HepG2 (cell line): ENCODE results near the gene ELP5. TPM values are rescaled to one million over a fixed set of nuclear protein-coding genes. Genes with fewer than 3 reads are reported as not detected.

Experiments used
- CC2D1A ChIP-seq: sonication (generic); formaldehyde crosslinking; IDR thresholded peaks from 2 replicates; pipeline ENCODE4 v1.8.1; 2023; ENCODE audit warnings: mild to moderate bottlenecking, missing genetic modification reagents
- FOXK2 ChIP-seq: fragments of 450-650 bp; IDR thresholded peaks from 2 replicates; pipeline ENCODE4 v1.6.1; 2016
- HMGXB4 ChIP-seq, 2 experiments: sonication (generic) in 1 of 2; formaldehyde crosslinking in 1 of 2; IDR thresholded peaks; 2 replicates each; pipeline versions ENCODE4 v1.4.0 to v1.6.1; 2018 to 2020; ENCODE audit warnings: missing genetic modification reagents in 2 of 2, borderline replicate concordance in 1 of 2, low read depth in 1 of 2, mild to moderate bottlenecking in 1 of 2, missing biosample characterization in 1 of 2
- KLF12 ChIP-seq: sonication (generic); formaldehyde crosslinking; IDR thresholded peaks from 2 replicates; pipeline ENCODE4 v1.4.0; 2020; ENCODE audit warnings: missing genetic modification reagents, borderline replicate concordance
- KLF16 ChIP-seq, 2 experiments: sonication (generic) in 1 of 2; formaldehyde crosslinking in 1 of 2; IDR thresholded peaks; 2 replicates each; pipeline versions ENCODE4 v1.6.1 to v1.8.0; 2016 to 2023; ENCODE audit warnings: missing genetic modification reagents in 2 of 2, missing compliant biosample characterization in 1 of 2
- MEF2D ChIP-seq: sonication (generic); formaldehyde crosslinking; IDR thresholded peaks from 2 replicates; pipeline ENCODE4 v1.5.1; 2020; ENCODE audit warnings: mild to moderate bottlenecking, missing genetic modification reagents
- MIXL1 ChIP-seq: IDR thresholded peaks from 2 replicates; pipeline ENCODE4 v1.6.1; 2016
- MXD4 ChIP-seq: IDR thresholded peaks from 2 replicates; pipeline ENCODE4 v1.6.1; 2016; ENCODE audit warnings: mild to moderate bottlenecking, missing biosample characterization, missing genetic modification reagents
- MXI1 ChIP-seq: IDR thresholded peaks from 3 replicates; pipeline ENCODE4 v1.6.1; 2012; ENCODE audit warnings: low read depth, low read length, inconsistent platforms, borderline replicate concordance
- NCOA1 ChIP-seq: sonication (generic); formaldehyde crosslinking; IDR thresholded peaks from 2 replicates; pipeline ENCODE4 v1.9.0; 2021; ENCODE audit warnings: missing genetic modification reagents
- NFYC ChIP-seq: IDR thresholded peaks from 2 replicates; pipeline ENCODE4 v1.6.1; 2016; ENCODE audit warnings: missing genetic modification reagents, missing compliant biosample characterization
- PBX2 ChIP-seq: IDR thresholded peaks from 2 replicates; pipeline ENCODE4 v1.6.1; 2016; ENCODE audit warnings: control low read depth
- RORA ChIP-seq: sonication (generic); formaldehyde crosslinking; IDR thresholded peaks from 2 replicates; pipeline ENCODE4 v1.5.0; 2020; ENCODE audit warnings: mild to moderate bottlenecking, missing genetic modification reagents, moderate library complexity
- SPEN ChIP-seq: sonication (generic); formaldehyde crosslinking; IDR thresholded peaks from 2 replicates; pipeline ENCODE4 v1.5.1; 2020; ENCODE audit warnings: low read depth, mild to moderate bottlenecking, missing genetic modification reagents
- ZFP36L1 ChIP-seq: sonication (generic); formaldehyde crosslinking; IDR thresholded peaks from 2 replicates; pipeline ENCODE4 v1.8.0; 2022; ENCODE audit warnings: mild to moderate bottlenecking, missing genetic modification reagents, moderate library complexity
- ZNF451 ChIP-seq: sonication (generic); formaldehyde crosslinking; IDR thresholded peaks from 2 replicates; pipeline ENCODE4 v1.5.0; 2020; ENCODE audit warnings: mild to moderate bottlenecking, missing genetic modification reagents
- ZNF597 ChIP-seq: sonication (generic); formaldehyde crosslinking; IDR thresholded peaks from 2 replicates; pipeline ENCODE4 v1.5.0; 2020; ENCODE audit warnings: missing genetic modification reagents
- ZNF605 ChIP-seq: sonication (generic); formaldehyde crosslinking; IDR thresholded peaks from 2 replicates; pipeline ENCODE4 v1.8.0; 2022; ENCODE audit warnings: mild to moderate bottlenecking, missing genetic modification reagents
- ZNF709 ChIP-seq: sonication (generic); formaldehyde crosslinking; IDR thresholded peaks from 2 replicates; pipeline ENCODE4 v1.5.0; 2020; ENCODE audit warnings: mild to moderate bottlenecking, missing genetic modification reagents
- ZNF841 ChIP-seq: sonication (generic); formaldehyde crosslinking; IDR thresholded peaks from 2 replicates; pipeline ENCODE4 v1.8.1; 2023; ENCODE audit warnings: missing genetic modification reagents, borderline replicate concordance
- ZSCAN22 ChIP-seq: sonication (generic); formaldehyde crosslinking; IDR thresholded peaks from 2 replicates; pipeline ENCODE4 v1.4.0; 2020; ENCODE audit warnings: mild to moderate bottlenecking, missing genetic modification reagents
- polyA plus RNA-seq, 8 experiments: library from polyadenylated mRNA; depleted of rRNA in 3 of 8; stranded (reverse) in 7 of 8; unstranded in 1 of 8; fragments of >200 nt; fragmentation: Illumina TruSeq in 4 of 8; extraction: Trizol in 4 of 8; gene quantifications; 2 replicates each; pipeline versions ENCODE4 v1.2.1 to v1.2.3, GENCODE V29; 2011 to 2016; ENCODE audit warnings: low read depth in 4 of 8, missing spikeins in 1 of 8, mixed read lengths in 1 of 8; ENCODE audit not compliant: insufficient read depth in 1 of 8
- total RNA-seq, 5 experiments: library from RNA; depleted of rRNA; stranded (reverse); fragments of >200 nt; fragmentation: Illumina TruSeq; extraction: Trizol; gene quantifications; 2 replicates each; pipeline ENCODE4 v1.2.3, GENCODE V29; 2016; ENCODE audit warnings: low read depth in 1 of 5
- TF ChIP-seq, protein P1 (sequence below): sonication (generic); formaldehyde crosslinking; IDR thresholded peaks from 2 replicates; pipeline ENCODE4 v1.8.0; 2022; ENCODE audit warnings: mild to moderate bottlenecking, missing genetic modification reagents, borderline replicate concordance
- TF ChIP-seq, protein P2 (sequence below): sonication (generic); formaldehyde crosslinking; conservative IDR thresholded peaks from 2 replicates; pipeline ENCODE4 v1.5.0; 2020; ENCODE audit warnings: missing genetic modification reagents

ELP5 gene
- total and polyA plus RNA-seq, 2 of the 13 experiments (the other 11 are each of a cell fraction or from before 2014, with no cell fraction given): 67.6 to 69.8 TPM

DNA sequence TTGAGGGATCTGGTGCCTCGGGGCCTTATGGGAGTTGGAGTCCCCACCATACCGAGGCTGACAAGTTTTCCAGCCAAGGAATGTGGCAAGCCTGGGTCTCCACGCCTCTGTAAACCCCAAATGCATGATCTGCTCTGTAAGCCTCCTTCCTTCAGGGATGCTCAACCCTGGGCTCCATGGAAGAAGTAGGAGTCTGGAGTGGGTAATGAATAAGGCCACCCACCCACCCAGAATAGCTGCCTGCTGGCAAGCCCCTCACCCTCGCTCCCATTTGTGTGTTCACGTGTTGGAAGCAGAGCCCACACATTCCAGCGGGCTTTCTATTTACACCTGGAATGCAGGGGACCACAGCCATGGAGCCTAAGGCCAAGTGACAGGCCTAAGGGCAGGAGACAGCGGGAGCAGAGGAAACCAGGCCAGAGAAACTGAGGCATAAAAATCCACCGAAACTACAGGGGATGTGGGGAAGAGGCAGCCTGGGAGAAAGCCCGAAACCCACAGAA, 36.8 kb upstream of the ELP5 start (continued):
- TF ChIP-seq HMGXB4 (CRISPR knock-in tag; IDR thresholded peaks at IDR 0.05; ENCODE audit: borderline replicate concordance in 1 of 2, low read depth in 1 of 2) (peak in 1 of 2 experiments; percentile 15; a peak in 2 of 4 replicates), MEF2D (CRISPR knock-in tag) (no peak), ZSCAN22 (CRISPR knock-in tag) (no peak), KLF16 (CRISPR knock-in tag; IDR thresholded peaks at IDR 0.05) (0 out of 4 replicates have a peak, but pooled peaks of 1 of the 2 experiments have one; percentile 13), MXI1 (peak; percentile 23; the same call in 1 of the 3 replicates), KLF12 (no peak), CC2D1A (CRISPR knock-in tag) (no peak), ZNF841 (CRISPR knock-in tag) (no peak), RORA (CRISPR knock-in tag) (no peak), NFYC (CRISPR knock-in tag) (no peak), ZNF605 (CRISPR knock-in tag) (0 out of 2 replicates have a peak, but pooled peaks have one; percentile 4), ZNF709 (CRISPR knock-in tag) (no peak), SPEN (peak; percentile 24; the same call in 1 of the 2 replicates), PBX2 (0 out of 2 replicates have a peak, but pooled peaks have one; percentile 18), ZFP36L1 (CRISPR knock-in tag) (no peak), ZNF597 (peak; percentile 86; the same call in 1 of the 2 replicates), FOXK2 (no peak), MIXL1 (no peak), MXD4 (CRISPR knock-in tag) (0 out of 2 replicates have a peak, but pooled peaks have one; percentile 11), NCOA1 (CRISPR knock-in tag) (no peak), ZNF451 (CRISPR knock-in tag) (no peak)
- TF ChIP-seq, protein P1, sequence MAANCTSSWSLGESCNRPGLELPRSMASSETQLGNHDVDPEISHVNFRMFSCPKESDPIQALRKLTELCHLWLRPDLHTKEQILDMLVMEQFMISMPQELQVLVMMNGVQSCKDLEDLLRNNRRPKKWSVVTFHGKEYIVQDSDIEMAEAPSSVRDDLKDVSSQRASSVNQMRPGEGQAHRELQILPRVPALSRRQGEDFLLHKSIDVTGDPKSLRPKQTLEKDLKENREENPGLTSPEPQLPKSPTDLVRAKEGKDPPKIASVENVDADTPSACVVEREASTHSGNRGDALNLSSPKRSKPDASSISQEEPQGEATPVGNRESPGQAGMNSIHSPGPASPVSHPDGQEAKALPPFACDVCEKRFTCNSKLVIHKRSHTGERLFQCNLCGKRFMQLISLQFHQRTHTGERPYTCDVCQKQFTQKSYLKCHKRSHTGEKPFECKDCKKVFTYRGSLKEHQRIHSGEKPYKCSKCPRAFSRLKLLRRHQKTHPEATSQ (CRISPR knock-in tag): no peak
- TF ChIP-seq, protein P2, sequence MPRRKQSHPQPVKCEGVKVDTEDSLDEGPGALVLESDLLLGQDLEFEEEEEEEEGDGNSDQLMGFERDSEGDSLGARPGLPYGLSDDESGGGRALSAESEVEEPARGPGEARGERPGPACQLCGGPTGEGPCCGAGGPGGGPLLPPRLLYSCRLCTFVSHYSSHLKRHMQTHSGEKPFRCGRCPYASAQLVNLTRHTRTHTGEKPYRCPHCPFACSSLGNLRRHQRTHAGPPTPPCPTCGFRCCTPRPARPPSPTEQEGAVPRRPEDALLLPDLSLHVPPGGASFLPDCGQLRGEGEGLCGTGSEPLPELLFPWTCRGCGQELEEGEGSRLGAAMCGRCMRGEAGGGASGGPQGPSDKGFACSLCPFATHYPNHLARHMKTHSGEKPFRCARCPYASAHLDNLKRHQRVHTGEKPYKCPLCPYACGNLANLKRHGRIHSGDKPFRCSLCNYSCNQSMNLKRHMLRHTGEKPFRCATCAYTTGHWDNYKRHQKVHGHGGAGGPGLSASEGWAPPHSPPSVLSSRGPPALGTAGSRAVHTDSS: peak; percentile 97; the same call in 1 of the 2 replicates
